NCI-H2029 treated with DMSO at 0.1 percent for 48 hours (cell line): ENCODE data around the gene SF3B1.
"Not testable (repeated sequence)": the region's sequence is repeated elsewhere in the genome, so short reads cannot be mapped to it uniquely, and the experiment has no call there.

Source experiments
- DNase-seq: peaks from one replicate; lab custom pipeline; 2025; lab: John Stamatoyannopoulos, UW

Gene SF3B1

DNA sequence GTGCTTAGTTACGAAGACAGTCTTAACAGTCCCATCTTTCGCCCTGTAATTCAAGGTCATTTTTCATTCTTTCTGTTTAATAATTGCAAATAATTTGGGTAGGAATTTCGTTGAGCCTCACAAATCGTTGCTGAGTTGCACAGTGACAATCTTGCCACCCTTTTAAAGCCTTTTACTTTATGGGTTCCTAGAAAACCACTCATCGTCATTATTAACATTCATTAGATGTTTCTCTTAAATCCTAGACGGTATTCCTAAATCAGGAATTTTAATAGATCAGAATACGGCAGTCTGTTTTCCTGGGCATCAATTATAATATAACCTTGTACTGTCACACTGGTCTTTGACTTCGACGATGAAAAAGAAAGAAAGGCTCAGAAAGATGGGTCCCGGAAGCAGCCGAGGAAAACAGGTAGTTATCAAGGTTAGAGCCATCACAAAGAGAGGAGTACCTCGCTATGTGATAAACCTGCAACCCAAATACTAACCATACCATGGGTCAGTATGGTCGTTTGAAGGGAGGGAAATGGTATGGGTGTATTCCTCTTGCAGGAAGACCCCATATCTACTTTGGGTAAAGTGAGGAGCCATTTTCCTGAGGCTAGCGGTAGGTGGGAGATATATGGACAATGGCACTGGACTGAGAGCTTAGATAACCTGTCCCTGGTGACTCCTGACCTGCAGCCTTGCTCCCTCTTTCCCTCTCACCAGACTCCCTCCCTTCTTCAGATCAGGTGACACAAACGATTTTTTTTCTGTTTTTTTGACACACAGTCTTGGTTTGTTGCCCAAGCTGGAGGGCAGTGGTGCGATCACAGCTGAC lies 981 bp upstream of the SF3B1 start:
- DNase-seq: no peak

DNA sequence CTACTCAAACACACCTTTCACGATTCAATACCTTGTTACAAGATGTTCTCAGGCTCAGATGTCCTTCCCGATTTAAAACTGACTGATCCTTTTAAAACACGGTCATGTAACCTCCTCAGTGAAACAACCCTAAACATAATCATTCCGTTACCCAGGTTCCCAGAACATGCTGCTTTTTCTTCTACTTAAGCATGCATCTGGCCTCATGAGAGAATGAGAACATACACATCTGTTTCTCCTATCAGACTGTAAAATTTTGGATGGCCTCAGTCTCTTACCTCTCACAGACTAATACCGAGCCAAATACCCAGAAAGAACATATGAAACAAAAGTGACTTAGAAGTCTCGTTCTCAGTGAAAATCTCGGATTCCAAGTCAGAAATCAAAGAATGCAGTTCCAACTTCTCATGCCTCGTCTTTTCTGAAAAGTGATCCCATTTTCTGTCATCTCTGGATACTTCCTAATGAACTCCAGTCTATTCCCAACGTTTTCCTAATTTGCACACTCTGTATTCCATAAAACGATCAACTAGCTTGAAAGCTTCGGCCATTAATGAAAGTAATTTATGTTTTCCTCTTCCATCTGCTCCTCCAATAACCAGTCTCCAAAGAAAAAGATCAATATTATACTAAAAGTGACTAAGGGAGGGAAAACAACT lies 919 bp downstream of the SF3B1 start:
- DNase-seq: no peak

DNA sequence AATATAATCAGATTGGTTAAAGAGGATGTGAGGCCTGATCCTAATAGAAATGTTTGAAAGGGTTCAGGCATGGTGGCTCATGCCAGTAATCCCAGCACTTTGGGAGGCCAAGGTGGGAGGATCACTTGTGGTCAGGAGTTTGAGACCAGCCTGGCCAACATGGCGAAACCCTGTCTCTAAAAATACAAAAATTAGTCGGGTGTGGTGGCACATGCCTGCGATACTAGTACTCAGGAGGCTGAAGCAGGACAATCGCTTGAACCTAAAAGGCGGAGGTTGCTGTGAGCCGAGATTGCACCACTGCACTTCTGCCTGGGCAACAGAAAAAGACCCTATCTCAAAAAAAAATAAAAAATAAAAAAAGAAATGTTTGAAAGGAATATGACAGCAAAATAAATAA lies 2.3 kb downstream of the SF3B1 start:
- not testable (repeated sequence) for DNase-seq

DNA sequence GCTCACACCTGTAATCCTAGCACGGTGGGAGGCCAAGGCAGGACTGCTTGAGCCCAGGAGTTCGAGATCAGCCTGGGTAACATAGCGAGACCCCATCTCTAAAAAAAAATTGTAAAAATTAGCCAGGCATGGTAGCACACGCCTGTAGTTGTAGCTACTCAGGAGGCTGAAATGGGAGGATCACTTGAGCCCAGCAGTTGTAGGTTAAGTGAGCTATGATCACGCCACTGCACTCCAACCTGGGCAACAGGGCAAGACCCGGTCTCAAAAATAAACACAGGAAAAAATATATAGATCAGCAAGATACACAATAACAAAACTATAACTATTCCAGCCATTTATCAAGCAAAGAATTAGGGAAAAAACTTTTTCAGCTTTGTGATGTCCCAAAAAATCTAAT lies 3.0 kb downstream of the SF3B1 start:
- no peak for DNase-seq

DNA sequence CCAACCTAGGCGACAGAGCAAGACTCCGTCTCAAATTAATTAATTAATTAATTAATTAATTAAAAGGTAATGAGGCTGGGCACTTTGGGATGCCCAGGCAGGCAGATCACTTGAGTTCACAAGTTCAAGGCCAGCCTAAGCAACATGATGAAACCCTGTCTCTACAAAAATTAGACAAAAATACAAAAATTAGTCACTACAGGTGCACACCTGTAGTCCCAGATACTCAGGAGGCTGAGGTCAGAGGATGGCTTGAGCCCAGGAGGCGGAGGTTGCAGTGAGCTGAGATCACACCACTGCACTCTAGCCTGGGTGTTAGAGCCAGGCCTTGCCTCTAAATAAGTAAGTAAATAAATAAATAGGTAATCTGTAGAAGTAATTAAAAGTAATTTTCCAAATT lies 6.8 kb downstream of the SF3B1 start:
- no peak for DNase-seq

DNA sequence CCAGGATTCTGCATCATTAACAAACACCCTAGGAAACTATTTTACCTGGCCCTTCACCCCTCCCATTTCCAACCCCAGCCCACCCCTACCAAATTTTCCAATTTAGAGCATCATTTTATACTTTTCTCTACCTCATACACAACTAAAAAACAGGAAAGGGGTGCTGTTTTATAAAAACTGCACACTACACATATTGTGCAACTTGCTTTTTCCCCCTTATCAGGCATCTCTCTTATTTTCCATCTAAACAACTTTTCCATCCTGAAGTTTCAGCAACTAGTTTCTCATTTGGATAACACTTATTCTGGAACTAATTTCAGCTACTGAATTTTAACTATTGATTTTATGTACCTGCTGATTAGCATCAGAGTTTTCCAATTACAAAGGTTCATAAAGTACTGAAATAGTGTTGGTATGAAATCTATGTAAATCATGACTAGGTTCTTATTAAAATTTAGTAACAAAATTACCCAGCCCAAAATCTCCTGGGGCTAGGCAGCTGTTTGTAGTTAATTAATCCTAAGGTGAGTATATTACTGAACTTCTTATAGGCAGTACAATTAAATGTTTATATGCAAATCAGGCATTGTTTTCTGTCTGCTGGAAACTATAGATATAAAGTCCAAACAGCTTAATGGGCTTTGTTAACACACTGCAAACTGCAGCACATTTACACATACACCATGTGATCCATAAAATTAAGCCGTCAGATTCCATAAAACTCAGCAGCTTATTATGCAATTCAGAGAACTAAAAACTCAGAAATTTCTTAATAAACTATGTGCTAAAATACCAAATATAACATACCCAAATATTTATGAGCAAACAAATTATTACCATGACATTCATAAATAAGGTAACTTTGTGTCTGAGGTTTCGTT lies 7.9 kb downstream of the SF3B1 start:
- DNase-seq: no peak

DNA sequence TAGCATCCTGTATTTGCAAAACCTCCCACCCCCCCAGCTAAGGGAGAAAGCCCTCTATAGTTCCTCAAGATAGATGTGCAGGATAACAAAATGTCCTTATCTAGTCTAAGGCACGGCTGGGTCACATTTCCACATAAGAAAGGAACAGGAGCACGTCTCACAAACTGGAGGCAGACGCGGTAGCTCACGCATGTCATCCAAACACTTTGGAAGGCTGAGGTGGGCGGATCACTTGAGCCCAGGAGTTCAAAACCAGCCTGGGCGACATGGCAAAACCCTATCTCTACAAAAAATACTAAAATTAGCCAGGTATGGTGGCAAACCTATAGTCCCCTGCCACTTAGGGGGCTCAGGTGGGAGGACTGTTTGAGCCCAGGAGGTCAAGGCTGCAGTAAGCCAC lies 9.3 kb downstream of the SF3B1 start:
- no peak for DNase-seq

DNA sequence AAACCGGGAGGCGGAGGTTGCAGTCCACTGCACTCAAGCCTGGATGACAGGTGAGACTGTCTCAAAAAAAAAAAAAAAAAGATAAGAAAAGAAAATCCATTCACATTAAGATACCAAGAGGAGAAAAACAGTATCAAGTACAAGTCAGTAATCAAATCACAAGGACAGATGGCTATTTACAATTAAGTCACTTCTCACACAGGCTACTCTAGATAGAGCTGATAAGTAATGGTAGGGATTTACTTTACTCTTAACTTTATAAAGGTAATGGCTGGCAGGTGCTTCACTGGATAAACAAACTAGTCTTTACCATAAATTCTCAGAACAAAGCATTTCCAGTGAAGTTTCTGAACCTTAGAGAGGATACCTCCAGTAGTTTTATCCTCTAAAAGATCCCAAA lies 11.5 kb downstream of the SF3B1 start:
- no peak for DNase-seq

DNA sequence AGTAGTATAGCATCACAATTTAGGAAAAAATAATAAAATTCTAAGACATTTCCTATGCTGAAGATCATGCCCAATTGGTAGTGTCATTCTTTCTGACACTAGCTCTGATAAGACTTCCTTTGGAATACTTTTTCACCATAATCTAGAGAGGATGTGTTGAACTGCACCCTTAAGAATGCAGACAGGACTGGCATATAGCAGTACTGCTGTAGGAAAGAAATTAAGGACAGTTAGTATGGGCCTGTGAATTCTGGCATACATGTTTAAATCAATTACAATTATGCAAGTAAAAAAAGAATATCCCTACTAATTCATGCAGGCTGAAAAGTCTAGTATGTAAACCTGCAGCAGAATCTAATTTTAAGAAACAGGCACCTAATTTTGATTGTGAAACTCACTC lies 15.4 kb downstream of the SF3B1 start:
- DNase-seq: no peak

DNA sequence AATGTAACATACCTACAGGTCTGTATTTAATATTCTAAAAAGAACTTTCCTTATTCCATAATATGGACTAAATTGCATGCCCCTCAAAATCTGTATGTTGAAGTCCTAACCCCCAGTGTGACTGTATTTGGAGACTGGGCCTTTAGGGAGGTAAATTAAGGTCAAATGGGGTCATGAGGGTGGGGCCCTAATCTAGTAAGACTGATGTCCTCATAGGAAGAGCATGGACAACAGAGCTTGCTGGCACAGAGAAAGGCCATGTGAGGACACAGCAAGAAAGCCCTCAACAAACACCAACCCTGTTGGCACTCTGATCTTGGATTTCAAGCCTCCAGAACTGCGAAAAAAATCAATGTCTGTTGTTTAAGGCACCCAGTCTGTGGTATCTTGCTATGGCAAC lies 18.6 kb downstream of the SF3B1 start:
- no peak for DNase-seq

DNA sequence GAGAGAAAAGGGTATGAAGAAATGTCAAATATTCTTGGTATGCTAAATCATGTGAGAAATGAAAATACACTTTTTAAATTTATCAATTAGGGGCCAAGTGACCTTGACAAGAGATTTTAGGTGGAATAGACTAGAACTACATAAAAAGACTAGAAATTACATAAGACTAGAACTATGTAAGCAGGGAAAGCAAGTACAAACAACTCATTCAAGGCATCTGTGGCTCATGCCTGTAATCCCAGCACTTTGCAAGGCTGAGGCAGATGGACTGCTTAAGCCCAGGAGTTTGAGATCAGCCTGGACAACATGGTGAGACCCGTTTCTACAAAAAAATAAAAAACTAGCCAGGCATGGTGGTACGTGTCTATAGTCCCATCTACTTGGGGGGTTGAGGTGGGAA lies 20.3 kb downstream of the SF3B1 start:
- no peak for DNase-seq

DNA sequence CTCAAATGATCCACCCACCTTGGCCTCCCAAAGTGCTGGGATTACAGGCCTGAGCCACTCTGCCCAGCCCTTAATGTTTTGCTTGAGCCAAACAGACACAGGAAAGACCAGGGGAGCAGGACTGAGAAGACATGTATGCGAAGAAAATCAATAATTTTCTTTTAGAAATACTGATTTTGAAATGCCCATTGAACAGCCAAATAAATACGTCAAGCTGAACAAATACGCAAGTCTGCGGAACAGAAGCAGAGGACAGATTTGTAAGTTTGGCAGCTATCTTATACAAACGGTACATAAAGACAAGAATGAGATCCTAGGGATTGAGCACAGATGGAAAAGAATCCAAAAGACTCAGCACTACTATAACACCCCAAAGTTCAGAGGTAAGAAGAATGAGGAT lies 20.8 kb downstream of the SF3B1 start:
- DNase-seq: no peak

DNA sequence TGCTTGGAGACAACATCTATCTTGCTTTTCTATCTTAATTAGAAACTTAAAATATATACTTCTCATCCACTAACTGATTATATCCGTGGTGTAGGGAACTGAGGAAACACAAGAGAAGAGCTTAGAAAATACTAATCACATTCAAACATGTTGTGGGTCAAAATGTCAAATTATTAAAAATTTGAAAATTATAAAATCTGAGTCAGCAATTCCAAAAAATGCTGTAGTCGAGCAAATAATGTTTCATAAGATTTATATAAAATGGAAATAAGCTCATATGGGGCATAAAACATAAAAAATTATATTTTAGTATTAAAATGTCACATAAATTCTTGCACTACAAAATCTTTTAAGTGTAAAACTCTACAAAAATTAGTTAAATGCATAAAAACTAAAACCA lies 29.2 kb downstream of the SF3B1 start:
- DNase-seq: no peak

DNA sequence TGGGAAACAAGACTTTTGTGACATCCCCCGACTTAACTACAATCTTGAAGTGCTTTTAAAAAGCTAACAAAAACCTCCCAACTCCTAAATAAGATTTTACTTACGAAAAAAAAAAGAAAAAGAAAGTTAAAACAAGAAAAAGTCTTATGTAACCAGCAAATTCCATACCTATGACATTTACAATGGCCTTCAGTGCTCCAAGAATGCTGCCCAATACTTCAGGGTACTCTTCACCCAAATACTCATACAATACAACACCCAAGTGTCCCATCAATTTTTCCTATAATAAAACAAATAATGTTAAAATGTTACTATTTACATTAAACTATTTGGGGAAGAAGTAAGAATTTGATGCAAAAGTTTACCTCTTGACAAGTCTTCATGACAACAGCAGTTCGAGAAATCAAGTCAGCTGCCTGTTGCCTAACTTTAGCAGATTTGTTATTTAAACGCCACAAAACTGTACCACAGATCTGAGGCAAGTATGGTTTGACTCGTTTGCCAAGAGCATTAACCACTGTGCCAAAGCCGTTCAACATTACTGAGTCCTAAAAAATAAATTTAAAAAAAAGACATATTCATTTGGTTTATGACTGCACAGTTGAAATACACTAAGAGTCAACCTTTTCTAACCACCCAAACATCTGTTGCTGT lies 34.8 kb downstream of the SF3B1 start:
- no peak for DNase-seq

DNA sequence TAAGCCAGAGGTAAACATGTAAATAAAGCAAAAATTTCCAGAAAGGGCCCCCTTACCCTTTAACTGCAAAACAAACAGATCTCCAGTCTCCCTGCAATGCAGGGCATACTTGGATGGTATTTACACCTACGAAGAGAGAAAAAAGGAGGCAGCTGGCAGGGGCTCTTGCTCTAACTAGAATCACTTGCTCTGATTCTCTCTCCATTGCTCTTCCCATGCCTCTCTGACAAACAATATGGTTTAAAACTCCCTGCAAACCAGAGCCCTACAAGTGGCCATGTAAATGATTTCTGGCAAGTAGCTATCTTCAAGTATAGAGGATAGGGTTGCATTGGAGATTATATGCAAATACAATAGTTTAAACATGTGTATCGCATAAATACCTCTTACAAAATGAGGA lies 35.9 kb downstream of the SF3B1 start:
- no peak for DNase-seq

DNA sequence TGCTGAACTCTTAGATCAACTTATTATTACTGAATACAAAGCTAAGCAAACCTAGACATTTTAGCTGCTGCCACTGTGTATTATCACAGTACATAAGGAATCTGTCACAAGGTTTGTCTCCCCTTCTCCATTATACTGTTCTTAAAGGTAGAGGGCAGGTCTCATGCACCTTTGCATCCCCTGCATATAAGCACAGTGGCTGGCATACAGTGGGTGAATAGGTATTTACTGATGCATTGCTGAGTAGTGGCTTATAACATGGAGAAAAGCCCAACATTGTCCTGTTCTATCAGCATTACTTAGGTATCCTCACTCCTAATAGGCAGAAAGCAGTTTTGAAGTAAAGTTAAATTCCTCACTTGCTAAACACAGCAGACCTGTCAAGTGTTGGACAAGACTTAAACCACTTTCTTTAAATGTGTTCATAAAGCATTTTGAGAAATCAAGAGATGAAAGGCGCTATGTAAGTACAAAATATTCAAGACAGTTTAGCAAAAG lies 43.6 kb downstream of the SF3B1 start:
- no peak for DNase-seq

DNA sequence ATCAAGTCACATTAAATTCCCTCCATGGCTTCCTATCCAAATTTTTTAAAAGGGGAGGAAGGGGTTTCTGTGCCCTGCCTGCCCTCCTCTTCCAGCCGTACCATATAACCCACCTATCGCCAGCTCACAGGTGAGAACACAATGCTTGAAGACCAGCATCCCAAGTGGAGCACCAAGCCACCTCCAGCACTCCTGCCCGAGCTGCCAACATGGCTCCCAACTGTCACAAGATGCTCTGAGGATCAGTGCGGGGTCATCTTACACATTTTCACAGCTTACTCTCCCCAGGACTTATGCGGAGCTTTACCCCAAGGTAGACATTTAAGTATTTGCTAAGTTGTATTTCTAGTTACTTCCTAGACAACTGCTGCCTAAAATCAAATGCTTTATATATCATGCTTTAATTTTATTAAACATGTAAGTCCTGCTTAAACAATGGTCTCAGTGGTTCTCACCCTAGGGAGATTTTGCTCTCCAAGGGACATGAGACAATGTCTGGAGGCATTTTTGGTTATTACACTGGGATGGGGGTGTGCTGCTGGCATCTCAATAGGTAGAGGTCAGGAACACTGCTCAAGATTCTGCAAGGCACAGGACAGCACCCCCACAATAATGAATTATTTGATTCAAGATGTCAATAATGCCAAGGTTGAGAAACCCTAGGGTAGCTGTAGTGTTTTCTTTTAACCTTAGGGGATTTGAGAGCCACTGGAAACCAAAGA lies 45.8 kb downstream of the SF3B1 start:
- DNase-seq: no peak

DNA sequence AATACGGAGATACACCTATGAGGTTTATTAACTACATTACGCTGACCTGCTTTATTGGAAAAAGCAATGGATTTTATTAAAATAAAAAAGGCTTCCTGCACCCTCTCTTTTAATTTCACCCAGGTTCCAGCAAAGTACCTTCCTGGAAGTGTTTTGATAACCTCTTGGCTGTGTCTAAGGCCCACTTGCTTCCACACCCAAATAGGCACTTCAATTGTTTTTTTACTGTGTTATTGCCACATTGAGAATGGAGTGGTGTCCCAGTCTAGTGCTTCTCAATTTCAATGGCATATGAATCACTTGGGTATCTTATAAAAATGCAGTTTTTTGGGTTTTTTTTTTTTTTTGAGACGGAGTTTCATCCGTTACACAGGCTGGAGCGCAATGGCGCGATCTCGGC lies 47.6 kb downstream of the SF3B1 start:
- no peak for DNase-seq

DNA sequence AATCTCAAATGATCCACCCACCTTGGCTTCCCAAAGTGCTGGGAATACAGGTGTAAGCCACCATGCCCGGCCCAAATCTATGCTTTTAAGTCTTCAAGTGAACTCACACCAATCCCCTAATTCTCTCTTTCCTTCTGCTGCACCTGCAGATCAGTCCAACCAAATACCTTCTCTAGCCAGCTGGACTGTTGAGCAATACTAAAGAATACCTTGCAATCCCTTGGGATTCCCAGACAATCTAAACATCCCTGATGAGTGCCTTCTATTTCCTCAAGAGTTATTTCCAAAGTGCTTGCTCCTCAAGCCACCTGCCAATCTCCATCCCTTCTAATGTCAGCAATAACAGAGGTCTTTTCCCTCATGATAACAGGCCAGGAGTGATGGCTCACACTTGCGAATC lies 48.6 kb downstream of the SF3B1 start:
- DNase-seq: no peak

DNA sequence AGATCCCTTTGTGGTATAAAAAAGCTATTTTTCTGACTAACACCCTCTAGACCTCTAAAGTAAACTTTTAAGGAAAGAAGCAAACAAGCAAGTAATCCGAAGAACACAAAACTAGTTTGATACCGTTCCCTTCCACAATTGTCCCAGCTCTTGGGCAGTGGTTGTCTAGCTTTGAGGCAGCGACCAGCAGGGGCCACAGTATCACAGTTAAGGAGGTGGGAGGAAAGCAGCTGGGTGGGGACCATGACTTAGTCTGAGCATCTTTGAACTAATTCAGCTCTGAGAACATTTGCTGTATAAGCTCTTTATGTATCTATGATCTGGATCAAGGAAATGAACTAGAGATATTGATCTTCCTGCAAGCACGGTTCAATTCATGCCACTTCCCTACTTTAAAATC lies 51.0 kb downstream of the SF3B1 start:
- no peak for DNase-seq

DNA sequence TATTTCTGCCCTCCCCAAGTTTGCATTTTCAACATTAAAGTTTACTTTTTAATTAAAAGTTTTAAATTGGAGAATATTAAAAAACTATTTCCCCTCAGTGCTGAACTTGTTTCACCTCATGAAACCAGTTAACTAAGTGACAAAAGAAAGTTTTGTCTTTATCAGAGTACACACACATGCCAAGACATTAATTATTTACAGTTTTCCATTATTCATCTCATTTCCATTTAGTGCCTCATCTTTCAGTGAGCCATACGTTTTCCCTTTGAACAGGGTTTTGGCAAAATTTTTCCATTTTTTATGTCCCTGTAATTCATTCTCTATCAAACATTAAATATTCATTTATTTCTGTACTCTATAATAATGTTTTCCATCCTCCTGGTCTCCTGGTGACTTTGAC lies 53.2 kb downstream of the SF3B1 start:
- no peak for DNase-seq

DNA sequence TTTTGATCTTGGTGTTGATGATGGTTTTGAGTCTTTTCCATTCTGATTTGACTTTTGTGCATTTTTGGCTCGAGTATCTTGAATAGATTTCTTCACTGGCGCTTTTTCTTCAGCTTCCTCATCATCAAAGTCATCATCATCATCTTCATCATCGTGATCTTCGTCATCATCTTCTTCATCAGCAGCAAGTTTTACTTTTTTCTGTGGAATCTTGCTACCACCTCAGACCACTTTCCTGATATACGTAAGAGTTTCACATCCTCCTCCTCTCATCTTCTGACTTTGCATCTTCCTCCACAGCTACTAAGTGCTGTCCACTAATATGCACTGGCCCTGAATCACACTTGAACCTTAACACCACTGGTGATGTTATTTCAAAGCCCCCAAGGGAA lies 54.9 kb downstream of the SF3B1 start:
- DNase-seq: not testable (repeated sequence)
